Fibroblast of villous mesenchyme (primary cell): ENCODE data around the gene IL17REL. TPM values are rescaled to one million over a fixed set of nuclear protein-coding genes. Genes with fewer than 3 reads are reported as not detected.

Source experiments
- DNase-seq: peaks from one replicate; pipeline ENCODE4 v3.0.0-alpha.2; 2010; ENCODE audit warnings: low read depth
- H3K4me3 ChIP-seq: 2 replicates; pipeline ENCODE4 v1.5.1; 2011; ENCODE audit warnings: low read depth, mild to moderate bottlenecking, low read length
- total RNA-seq: library from RNA; depleted of rRNA; stranded (reverse); fragments of >200 nt; gene quantifications from 2 replicates; pipeline ENCODE4 v1.2.3, GENCODE V29; 2012
- TF ChIP-seq, protein P1 (sequence below): IDR thresholded peaks from 2 replicates; pipeline ENCODE4 v1.5.1; 2012; ENCODE audit warnings: low read depth, mild to moderate bottlenecking, low read length; ENCODE audit not compliant: insufficient read depth

Gene IL17REL
- total RNA-seq, 1 donor: not detected

DNA sequence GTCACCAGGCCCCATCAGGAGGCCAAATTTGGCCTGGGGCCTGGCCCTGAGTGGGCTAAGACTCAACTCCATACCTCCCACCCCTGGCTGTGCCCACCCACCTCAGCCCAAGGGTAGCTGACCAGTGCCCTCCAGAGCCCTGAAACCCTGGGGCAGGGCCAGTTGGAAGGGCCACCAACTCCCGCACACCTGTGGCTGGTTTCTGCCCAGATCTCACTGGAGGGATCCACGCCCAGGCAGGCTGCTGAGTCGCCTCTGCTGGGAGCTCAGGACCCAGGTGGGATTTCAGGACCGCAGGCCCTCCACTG is 60.9 kb downstream of the IL17REL start:
- DNase-seq: no peak
- TF ChIP-seq, protein P1, sequence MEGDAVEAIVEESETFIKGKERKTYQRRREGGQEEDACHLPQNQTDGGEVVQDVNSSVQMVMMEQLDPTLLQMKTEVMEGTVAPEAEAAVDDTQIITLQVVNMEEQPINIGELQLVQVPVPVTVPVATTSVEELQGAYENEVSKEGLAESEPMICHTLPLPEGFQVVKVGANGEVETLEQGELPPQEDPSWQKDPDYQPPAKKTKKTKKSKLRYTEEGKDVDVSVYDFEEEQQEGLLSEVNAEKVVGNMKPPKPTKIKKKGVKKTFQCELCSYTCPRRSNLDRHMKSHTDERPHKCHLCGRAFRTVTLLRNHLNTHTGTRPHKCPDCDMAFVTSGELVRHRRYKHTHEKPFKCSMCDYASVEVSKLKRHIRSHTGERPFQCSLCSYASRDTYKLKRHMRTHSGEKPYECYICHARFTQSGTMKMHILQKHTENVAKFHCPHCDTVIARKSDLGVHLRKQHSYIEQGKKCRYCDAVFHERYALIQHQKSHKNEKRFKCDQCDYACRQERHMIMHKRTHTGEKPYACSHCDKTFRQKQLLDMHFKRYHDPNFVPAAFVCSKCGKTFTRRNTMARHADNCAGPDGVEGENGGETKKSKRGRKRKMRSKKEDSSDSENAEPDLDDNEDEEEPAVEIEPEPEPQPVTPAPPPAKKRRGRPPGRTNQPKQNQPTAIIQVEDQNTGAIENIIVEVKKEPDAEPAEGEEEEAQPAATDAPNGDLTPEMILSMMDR: no peak
- H3K4me3 ChIP-seq: no peak overlapping the region

DNA sequence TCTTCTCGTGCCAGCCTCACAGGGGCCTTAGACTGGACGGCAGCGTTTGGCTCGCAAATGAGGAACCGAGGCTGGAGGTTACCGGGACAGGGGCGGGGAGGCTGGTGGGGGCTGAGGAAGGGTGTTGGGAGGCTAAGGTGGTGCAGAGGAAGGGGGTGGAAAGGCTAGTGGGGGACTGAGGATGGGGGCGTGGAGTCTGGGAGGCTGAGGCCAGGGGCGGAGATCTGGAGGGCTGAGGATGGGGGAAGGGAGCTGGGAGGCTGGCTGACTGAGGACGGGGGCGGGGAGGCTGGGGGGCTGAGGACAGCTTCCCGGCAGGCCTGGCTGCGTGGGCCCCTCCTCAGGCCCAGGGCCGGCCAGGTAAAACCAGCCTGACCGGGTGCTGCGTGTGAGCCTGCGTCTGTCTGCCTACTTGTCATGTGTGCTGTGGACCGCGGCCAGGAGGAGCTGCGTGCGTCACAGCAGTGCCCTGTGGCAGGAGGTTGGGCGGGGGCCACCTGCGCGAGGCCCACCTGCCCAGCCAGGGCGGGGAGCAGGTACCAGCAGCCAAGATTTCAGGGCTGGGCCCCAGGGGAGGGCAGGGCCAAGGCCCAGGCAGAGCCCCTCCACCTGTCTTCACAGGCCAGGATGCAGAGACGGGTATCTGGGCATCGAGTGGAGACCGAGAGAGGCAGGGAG is 61.4 kb downstream of the IL17REL start:
- H3K4me3 ChIP-seq: no peak overlapping the region
- TF ChIP-seq, protein P1: no peak
- DNase-seq: no peak

DNA sequence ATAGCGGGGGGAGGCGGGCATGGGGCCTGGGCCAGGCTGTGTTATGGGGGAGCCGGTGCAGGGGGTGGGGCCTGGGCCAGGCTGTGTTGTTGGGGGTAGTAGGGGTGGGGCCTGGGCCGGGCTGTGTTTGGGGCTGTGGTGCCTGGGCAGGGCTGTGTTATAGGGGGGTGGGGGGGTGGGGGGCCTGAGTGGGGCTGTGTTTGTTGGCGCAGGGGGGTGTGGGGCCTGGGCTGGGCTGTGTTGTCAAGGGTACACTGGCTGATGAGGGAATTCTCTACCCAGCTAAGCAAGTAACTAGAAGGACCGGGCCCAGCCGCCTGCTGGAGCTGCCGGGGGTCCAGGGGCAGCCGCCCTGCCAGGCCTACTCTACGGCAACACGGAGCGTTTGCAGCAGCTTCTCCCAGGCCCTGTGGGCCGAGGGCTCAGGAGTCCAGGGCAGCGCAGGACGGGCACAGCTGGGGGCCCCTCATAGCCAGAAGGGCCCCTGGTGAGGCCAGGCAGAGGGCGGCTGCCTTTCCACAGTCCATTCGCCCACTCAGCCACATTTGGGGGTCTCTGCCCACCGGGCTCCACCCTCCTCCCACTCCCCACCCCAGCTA is 62.1 kb downstream of the IL17REL start:
- TF ChIP-seq, protein P1: no peak
- DNase-seq: no peak

DNA sequence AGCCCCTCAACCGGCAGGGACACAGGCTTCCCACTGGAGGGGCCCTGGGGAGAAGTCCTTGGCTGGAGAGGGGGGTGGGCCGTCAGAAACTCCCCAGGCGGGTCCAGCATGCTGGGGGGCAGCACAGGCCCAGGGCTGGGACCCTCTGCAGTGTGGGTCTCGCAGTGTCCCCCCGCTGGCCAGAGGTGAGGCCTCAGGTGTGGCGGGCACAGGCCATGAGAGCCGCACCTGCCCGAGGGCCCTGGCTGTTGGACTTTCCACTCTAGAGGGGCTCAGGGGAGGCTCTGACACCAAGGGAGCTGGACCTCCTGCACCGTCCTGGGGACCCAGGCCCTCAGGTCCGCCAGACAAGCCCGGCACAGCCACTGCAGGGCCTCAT is 62.7 kb downstream of the IL17REL start:
- TF ChIP-seq, protein P1: no peak
- no peak overlapping the region for H3K4me3 ChIP-seq
- no peak for DNase-seq

More for the DNA sequence above, 62.1 kb downstream of the IL17REL start:
- H3K4me3 ChIP-seq: no peak overlapping the region

DNA sequence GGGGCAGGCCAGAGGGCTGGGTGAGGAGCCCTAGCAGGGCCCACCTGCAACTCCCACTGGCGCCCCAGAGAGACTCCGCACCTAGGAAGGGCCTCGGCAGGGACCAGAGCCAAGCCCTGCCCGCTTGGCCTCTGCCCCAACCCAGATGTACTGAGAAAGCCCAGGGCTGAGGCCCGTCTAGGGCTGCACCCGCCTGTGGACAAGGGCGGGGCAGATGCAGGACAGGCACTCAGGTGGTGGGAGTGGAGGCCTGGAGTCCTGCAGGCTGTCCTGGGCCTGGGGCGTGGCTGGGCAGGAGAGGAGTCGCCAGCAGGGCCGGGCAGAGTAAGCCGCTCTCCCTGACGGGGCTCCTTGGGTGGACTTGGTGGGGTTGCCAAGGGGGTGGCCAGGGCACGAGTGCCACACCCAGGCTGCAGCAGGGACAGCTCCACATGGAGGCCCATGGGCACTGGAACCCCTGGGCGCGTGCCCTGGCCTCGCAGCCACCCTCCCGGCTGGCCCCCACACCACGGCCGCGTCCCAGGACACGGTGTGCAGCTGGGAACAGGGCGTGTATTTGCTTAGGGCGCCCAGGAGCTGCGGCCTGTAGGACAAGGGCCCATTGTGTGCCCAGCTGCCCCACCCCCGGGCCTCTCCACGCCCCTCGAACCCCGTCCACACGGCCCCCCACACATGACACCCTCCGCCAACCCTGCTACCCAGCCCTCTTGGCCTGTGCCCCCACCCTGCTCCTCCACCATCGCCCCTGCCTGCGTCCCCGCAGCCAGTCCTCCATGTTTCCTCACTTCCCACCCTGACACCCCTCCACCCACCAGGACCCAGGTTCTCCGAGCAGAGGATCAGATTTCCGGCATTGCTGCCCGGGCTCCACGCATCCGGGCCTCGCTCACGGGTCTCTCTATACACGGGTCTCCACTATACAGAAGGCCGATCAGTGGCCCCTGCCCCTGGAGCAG is 63.3 kb downstream of the IL17REL start:
- DNase-seq: no peak
- TF ChIP-seq, protein P1: no peak

DNA sequence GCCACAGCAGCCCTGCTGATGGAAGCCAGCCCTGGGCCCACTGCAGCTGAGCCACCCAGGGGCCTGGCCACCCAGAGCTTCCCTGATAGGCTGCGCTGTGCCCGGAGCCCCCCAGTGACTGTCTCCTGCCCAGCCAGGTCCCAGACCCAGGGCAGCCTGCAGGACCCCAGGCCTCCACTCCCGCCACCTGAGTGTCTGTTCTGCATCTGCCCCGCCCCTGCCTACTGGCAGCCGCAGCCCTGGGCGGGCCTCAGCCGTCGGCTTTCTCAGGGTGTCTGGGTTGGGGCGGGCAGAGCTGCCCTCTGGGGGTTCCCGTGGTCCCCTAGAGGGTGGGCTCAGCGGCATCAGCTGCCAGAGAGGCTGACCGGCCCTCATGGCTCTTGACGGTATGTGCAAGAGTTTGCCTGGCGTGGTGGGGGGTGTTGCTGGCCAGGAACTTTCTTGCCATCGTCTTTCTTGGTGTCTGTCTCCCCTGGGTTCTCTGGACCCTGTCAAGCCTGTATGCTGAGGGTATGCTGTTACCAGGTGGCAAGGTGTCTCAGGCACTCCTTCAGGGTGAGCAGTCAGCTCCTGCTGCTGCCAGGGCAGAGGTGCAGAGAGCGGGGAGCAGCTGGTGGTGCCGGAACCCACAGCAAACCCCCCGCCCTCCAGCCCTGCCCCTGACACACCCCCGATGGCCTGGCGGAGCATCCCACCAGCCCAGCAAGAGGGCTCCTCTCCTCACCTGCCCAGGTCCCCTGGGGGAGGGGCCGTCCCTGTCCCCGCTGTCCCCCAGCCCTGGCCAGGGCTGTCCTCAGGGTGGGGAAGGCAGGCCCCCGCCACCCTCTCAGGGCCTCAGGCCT is 64.2 kb downstream of the IL17REL start:
- DNase-seq: no peak
- TF ChIP-seq, protein P1: no peak
- H3K4me3 ChIP-seq: no peak overlapping the region

More for the DNA sequence above, 63.3 kb downstream of the IL17REL start:
- H3K4me3 ChIP-seq: no peak overlapping the region
